GM12875 (cell line): ENCODE results near the gene ACTR2.

Experiments
- H3K4me3 ChIP-seq: one replicate; pipeline ENCODE4 v1.5.1; 2011; ENCODE audit warnings: low read depth, low read length, control low read depth
- TF ChIP-seq, protein P1 (sequence below): IDR thresholded peaks from 2 replicates; pipeline ENCODE4 v1.5.1; 2011; ENCODE audit warnings: low read depth, mild to moderate bottlenecking, control low read depth, inconsistent platforms, low read length, moderate library complexity, borderline replicate concordance; ENCODE audit not compliant: insufficient read depth

Gene ACTR2

GRCh38 chr2:65300761-65301711, 73.4 kb downstream of the ACTR2 start:
- H3K4me3 ChIP-seq = no peak overlapping the region
- TF ChIP-seq, protein P1, sequence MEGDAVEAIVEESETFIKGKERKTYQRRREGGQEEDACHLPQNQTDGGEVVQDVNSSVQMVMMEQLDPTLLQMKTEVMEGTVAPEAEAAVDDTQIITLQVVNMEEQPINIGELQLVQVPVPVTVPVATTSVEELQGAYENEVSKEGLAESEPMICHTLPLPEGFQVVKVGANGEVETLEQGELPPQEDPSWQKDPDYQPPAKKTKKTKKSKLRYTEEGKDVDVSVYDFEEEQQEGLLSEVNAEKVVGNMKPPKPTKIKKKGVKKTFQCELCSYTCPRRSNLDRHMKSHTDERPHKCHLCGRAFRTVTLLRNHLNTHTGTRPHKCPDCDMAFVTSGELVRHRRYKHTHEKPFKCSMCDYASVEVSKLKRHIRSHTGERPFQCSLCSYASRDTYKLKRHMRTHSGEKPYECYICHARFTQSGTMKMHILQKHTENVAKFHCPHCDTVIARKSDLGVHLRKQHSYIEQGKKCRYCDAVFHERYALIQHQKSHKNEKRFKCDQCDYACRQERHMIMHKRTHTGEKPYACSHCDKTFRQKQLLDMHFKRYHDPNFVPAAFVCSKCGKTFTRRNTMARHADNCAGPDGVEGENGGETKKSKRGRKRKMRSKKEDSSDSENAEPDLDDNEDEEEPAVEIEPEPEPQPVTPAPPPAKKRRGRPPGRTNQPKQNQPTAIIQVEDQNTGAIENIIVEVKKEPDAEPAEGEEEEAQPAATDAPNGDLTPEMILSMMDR = no peak

DNA sequence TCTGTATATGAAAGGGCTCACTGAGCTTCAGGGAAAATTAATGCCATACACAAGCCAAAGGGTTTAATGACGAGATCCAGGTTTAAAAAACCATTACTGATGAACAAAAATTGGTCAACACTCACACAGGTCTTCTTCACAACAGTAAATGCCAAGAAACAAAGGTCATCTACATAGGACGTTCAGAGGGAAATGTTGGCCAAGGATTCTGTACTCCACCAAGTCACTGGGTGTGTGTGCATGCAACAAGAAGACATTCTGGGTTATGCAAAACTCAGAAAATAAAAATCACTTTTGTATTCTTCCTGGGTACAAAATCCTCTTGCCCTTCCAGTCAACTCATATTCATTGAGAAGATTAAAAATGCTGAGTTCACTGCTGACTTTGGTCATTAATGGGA, 78.3 kb downstream of the ACTR2 start:
- TF ChIP-seq, protein P1 = no peak
- no peak overlapping the region for H3K4me3 ChIP-seq

DNA sequence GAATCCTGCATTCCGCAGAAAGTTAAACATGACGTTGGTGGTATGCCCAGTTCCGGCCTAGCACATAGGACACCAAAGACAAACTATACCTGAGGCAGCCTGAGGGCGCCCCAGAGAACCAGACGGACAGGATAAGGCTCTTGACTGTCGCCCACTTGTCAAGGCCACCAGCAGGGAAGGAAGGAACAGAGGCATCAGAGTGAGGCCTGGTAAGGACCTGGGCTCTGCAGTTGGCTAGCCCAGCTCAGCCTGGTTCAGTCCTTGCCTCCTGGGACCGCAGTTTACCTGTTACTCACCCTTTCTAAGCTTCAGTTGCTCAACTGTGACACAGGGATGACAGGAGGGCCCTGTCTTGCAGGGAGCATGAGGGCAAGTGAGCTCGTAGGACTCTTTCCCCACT, 82.1 kb downstream of the ACTR2 start:
- no peak overlapping the region for H3K4me3 ChIP-seq
- TF ChIP-seq, protein P1 = no peak

GRCh38 chr2:65311049-65311448, 83.4 kb downstream of the ACTR2 start:
- H3K4me3 ChIP-seq = no peak overlapping the region
- TF ChIP-seq, protein P1 = no peak

- TF ChIP-seq, protein P1 = no peak
- no peak overlapping the region for H3K4me3 ChIP-seq
These were observed 84.0 kb downstream of the ACTR2 start for GRCh38 chr2:65311596-65311995.

DNA sequence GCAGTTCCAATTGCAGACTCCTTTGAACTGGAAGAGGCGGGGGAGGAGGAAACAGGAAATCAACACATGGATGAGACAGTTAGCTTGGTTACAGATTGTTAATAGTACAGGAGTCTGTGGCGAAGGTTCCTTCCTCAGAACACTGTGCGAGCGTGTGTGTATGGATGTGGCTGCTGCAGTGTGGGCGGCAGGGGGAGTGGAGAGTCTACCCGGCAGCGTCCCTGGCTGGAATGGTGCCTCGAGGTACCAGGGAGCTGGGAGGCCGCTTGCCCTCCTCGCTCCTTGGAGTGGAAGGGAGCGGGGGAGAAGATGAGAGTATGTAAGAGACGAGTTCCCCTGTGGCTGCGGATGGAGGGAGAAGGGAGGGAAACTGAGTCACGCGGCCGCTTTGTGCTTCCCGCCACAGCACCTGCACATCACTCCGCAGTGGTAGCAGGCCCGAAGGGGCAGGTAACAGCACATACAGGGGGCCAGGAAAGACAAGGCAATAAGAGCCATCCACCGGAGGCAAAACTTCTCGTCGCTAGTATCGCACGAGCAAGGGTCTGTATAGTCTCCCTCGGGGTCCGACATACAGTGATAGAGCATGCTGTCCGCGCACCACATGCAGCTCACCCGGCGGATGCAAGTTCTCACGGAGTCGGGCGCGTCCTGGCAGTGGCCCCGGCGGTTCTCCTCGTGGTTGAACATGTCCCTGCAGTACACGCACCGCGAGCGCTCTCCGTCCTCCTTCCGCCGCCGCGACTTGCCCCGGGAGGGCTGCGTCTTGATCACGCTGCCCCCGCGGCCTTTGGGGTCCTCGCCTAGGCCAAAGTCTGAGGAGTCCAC, 85.7 kb downstream of the ACTR2 start:
- TF ChIP-seq, protein P1 = no peak

More for the DNA sequence above, 85.7 kb downstream of the ACTR2 start:
- H3K4me3 ChIP-seq = no peak overlapping the region
